Hepatocyte (in vitro differentiated cells): ENCODE measurements around the gene ZNF107. TPM values are rescaled to one million over a fixed set of nuclear protein-coding genes. Genes with fewer than 3 reads are reported as not detected.
"Not testable (repeated sequence)": the region's sequence is repeated elsewhere in the genome, so short reads cannot be mapped to it uniquely, and the experiment has no call there.

Source experiments
- DNase-seq: peaks from one replicate; pipeline ENCODE4 v3.0.0-alpha.2; 2016; ENCODE audit warnings: low spot score
- H2AFZ ChIP-seq: fragments of 200-600 bp; sonication (generic); 2 replicates; pipeline ENCODE4 v1.6.0; 2016; ENCODE audit warnings: antibody characterized with exemption, mild to moderate bottlenecking
- H3K27ac ChIP-seq: fragments of 200-600 bp; sonication (generic); 2 replicates; pipeline ENCODE4 v1.5.1; 2016; ENCODE audit warnings: mild to moderate bottlenecking
- H3K27me3 ChIP-seq: fragments of 200-600 bp; sonication (generic); 2 replicates; pipeline ENCODE4 v1.6.1; 2016
- H3K36me3 ChIP-seq: fragments of 200-600 bp; sonication (generic); replicated peaks from 2 replicates; pipeline ENCODE4 v1.5.1; 2016; ENCODE audit warnings: low read depth; ENCODE audit not compliant: insufficient read depth
- H3K4me1 ChIP-seq: fragments of 200-600 bp; sonication (generic); 2 replicates; pipeline ENCODE4 v1.5.1; 2016; ENCODE audit warnings: mild to moderate bottlenecking, moderate library complexity; ENCODE audit not compliant: insufficient read depth
- H3K4me2 ChIP-seq: fragments of 200-600 bp; sonication (generic); 2 replicates; pipeline ENCODE4 v1.6.0; 2016
- H3K4me3 ChIP-seq: fragments of 200-600 bp; sonication (generic); 2 replicates; pipeline ENCODE4 v1.5.1; 2016; ENCODE audit warnings: mild to moderate bottlenecking
- H3K79me2 ChIP-seq: fragments of 200-600 bp; sonication (generic); 2 replicates; pipeline ENCODE4 v1.6.0; 2017; ENCODE audit warnings: mild to moderate bottlenecking
- H3K9me2 ChIP-seq: fragments of 200-600 bp; sonication (generic); replicated peaks from 2 replicates; pipeline ENCODE4 v1.6.0; 2017; ENCODE audit warnings: mild to moderate bottlenecking; ENCODE audit not compliant: insufficient read depth
- H3K9me3 ChIP-seq: fragments of 200-600 bp; sonication (generic); 2 replicates; pipeline ENCODE4 v1.5.1; 2016; ENCODE audit warnings: low read depth, mild to moderate bottlenecking
- H4K20me1 ChIP-seq: fragments of 200-600 bp; sonication (generic); 2 replicates; pipeline ENCODE4 v1.6.0; 2016; ENCODE audit warnings: mild to moderate bottlenecking; ENCODE audit not compliant: insufficient read depth, poor library complexity, severe bottlenecking
- CTCF ChIP-seq: fragments of 200-600 bp; sonication (generic); IDR thresholded peaks from 2 replicates; pipeline ENCODE4 v1.5.1; 2016; ENCODE audit warnings: antibody characterized with exemption, mild to moderate bottlenecking; ENCODE audit not compliant: poor library complexity
- EZH2 ChIP-seq: fragments of 200-600 bp; sonication (generic); IDR thresholded peaks from 2 replicates; pipeline ENCODE4 v1.6.1; 2016; ENCODE audit warnings: antibody characterized with exemption, mild to moderate bottlenecking, borderline replicate concordance
- EZH2phosphoT487 ChIP-seq: fragments of 200-600 bp; sonication (generic); IDR thresholded peaks from one replicate; pipeline ENCODE4 v1.6.1; 2018; ENCODE audit warnings: antibody characterized with exemption, mild to moderate bottlenecking, low read depth, moderate library complexity; ENCODE audit not compliant: unreplicated experiment, severe bottlenecking
- WGBS: methylation state at CpG from one replicate; pipeline ENCODE4 v1.1.6; 2016; ENCODE audit warnings: low lambda C conversion rate; ENCODE audit errors: missing lambda C conversion rate; 5-methylcytosine and 5-hydroxymethylcytosine counted together
- polyA plus RNA-seq: library from polyadenylated mRNA; unstranded; fragments of >200 nt; fragmentation: Nextera tagmentation; extraction: Ambion mirVana; gene quantifications from 2 replicates; pipeline ENCODE4 v1.2.1, GENCODE V29; 2016
- total RNA-seq: library from RNA; depleted of rRNA; stranded (reverse); fragments of >200 nt; gene quantifications from 2 replicates; pipeline ENCODE4 v1.2.3, GENCODE V29; 2014

ZNF107 gene
- total and polyA plus RNA-seq, 2 experiments from 2014 or later = 0.63 to 2.2 TPM

GRCh38 chr7:64655811-64656210, 10.1 kb upstream of the ZNF107 start:
- H3K79me2 ChIP-seq = no peaks in the 10 kb centered on the region
- H3K9me3 ChIP-seq = no peaks in the 10 kb centered on the region
- H3K27ac ChIP-seq = no peak overlapping the region
- H3K27me3 ChIP-seq = no peaks in the 10 kb centered on the region
- no peaks in the 10 kb centered on the region for H3K4me1 ChIP-seq
- TF ChIP-seq EZH2phosphoT487 = no peak
- no peak for TF ChIP-seq EZH2
- no peak for TF ChIP-seq CTCF
- H3K4me2 ChIP-seq = no peak overlapping the region
- no peaks in the 10 kb centered on the region for H3K9me2 ChIP-seq
- H4K20me1 ChIP-seq = no peaks in the 10 kb centered on the region
- no peaks in the 10 kb centered on the region for H3K36me3 ChIP-seq
- 46% methylated on average over 2 of the region's 2 CpGs for WGBS
- DNase-seq = no peak
- H3K4me3 ChIP-seq = no peak overlapping the region
- H2AFZ ChIP-seq = no peak overlapping the region

- 76% methylated on average over 3 of the region's 3 CpGs for WGBS
- Histone ChIP-seq H3K4me3 (no peak overlapping the region), H3K27ac (no peak overlapping the region), H3K36me3 (no peaks in the 10 kb centered on the region), H2AFZ (no peak overlapping the region), H3K79me2 (no peaks in the 10 kb centered on the region), H3K9me2 (no peaks in the 10 kb centered on the region), H3K9me3 (no peaks in the 10 kb centered on the region), H3K4me2 (no peak overlapping the region), H3K4me1 (no peaks in the 10 kb centered on the region), H4K20me1 (no peaks in the 10 kb centered on the region), H3K27me3 (no peaks in the 10 kb centered on the region)
- DNase-seq = no peak
- no peak for TF ChIP-seq CTCF
- TF ChIP-seq EZH2 = no peak
- TF ChIP-seq EZH2phosphoT487 = no peak
Measured at GRCh38 chr7:64656489-64656888, 9.4 kb upstream of the ZNF107 start.

GRCh38 chr7:64662091-64662490, 3.8 kb upstream of the ZNF107 start:
- H3K27ac ChIP-seq, H3K9me2 ChIP-seq, H3K4me3 ChIP-seq, DNase-seq, H3K27me3 ChIP-seq, H3K79me2 ChIP-seq, H3K9me3 ChIP-seq, H2AFZ ChIP-seq, H3K36me3 ChIP-seq, H4K20me1 ChIP-seq, H3K4me2 ChIP-seq, H3K4me1 ChIP-seq: not testable (repeated sequence)
- 81% methylated on average over 5 of the region's 5 CpGs for WGBS

- Histone ChIP-seq H3K27me3 (no peaks in the 10 kb centered on the region), H3K9me3 (no peaks in the 10 kb centered on the region), H3K27ac (peak overlapping the region; percentile 72), H3K4me1 (no peaks in the 10 kb centered on the region), H3K9me2 (no peaks in the 10 kb centered on the region), H2AFZ (peak overlapping the region; percentile 75), H3K36me3 (no peaks in the 10 kb centered on the region), H3K79me2 (peaks cover 8% of the 10 kb centered on the region), H4K20me1 (no peaks in the 10 kb centered on the region), H3K4me2 (peak overlapping the region; percentile 76), H3K4me3 (peak overlapping the region; percentile 67)
- TF ChIP-seq CTCF = no peak
- TF ChIP-seq EZH2phosphoT487 = no peak
- TF ChIP-seq EZH2 = no peak
- WGBS = 53% methylated on average over 2 of the region's 2 CpGs
- DNase-seq = no peak
Measured at GRCh38 chr7:64666663-64667050, 724 bp downstream of the ZNF107 start.
